ENCODE data around the gene DNAAF2.

DNA sequence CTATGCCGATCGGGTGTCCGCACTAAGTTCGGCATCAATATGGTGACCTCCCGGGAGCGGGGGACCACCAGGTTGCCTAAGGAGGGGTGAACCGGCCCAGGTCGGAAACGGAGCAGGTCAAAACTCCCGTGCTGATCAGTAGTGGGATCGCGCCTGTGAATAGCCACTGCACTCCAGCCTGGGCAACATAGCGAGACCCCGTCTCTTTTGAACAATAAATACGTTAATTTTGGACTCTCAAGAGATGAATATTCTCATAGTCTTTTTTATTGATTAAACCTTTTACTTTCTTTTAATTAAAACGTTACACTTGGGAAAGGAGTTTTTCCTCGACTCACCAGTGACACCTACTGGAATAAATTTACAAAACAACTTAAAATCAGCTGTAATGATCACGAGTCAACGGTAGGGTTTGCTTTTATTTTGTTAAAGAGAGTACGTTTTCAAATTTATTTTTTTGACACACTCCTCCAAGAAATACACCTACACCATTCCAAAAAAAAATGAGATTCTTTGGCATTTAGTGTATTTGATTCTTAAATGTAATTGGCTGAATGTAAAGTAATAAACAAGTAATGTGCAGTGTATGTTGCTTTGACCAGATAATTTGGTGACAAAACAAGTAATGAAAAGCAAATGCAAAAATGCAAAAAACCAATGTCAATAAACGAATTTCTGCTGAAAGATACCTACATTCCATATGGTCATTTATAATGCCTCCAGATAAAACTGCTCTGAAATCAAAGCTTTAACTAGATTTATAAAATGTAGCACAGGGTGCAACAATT lies 48.2 kb downstream of the DNAAF2 start:
- TF ChIP-seq POLR2A (IDR thresholded peaks at IDR 0.05) (no peak), CTCF (IDR thresholded peaks at IDR 0.05) (peak; percentile 67 to 87 (median 76)), POLR2AphosphoS5 (IDR thresholded peaks at IDR 0.05) (no peak), EP300 (IDR thresholded peaks at IDR 0.05) (no peak)

Data from upper lobe of left lung (tissue), 4 donors.